HT1080 (cell line): ENCODE measurements around the gene GTF2H4. TPM values are rescaled to one million over a fixed set of nuclear protein-coding genes. Genes with fewer than 3 reads are reported as not detected.
A peak's percentile ranks its signal among the peaks of the same experiment; 100 is the strongest.

ENCODE experiments used
- DNase-seq: peaks from one replicate; pipeline ENCODE4 v3.0.0-alpha.2; 2015; ENCODE audit warnings: low read depth
- total RNA-seq: library from RNA; depleted of rRNA; stranded (reverse); fragments of >200 nt; shearing (Covaris generic); gene quantifications from 2 replicates; pipeline ENCODE4 v1.2.3, GENCODE V29; 2014

GTF2H4 gene
- total RNA-seq, 1 experiment from 2014 or later = 28.0 TPM

DNA sequence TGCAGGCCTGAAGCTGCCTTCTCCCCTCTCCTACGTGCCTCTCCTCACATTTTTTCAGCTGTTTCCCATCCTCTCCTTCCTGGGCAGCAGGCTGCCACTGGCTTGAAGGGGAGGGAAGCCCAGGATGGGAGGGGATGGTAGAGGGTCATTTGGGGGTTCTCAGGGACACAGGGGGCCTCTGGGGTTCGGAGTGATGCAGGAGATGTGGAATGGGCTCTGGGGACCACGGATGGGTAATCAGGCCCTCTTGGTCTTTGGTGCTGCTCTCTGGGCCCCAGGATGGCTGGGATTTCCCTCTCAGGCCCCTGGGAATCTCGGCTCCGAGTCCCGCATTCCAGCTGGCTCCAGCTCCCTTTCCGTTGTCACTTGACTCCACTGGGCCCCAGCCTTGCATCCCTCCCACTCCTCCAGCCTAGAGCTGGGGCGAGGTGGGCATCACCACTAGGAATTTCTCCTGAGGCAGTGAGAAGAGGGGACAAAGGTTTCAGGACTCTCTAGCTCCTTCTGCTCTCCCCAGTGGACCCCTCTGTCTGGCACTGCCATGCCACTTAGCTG is 25.7 kb upstream of the GTF2H4 start:
- no peak for DNase-seq

DNA sequence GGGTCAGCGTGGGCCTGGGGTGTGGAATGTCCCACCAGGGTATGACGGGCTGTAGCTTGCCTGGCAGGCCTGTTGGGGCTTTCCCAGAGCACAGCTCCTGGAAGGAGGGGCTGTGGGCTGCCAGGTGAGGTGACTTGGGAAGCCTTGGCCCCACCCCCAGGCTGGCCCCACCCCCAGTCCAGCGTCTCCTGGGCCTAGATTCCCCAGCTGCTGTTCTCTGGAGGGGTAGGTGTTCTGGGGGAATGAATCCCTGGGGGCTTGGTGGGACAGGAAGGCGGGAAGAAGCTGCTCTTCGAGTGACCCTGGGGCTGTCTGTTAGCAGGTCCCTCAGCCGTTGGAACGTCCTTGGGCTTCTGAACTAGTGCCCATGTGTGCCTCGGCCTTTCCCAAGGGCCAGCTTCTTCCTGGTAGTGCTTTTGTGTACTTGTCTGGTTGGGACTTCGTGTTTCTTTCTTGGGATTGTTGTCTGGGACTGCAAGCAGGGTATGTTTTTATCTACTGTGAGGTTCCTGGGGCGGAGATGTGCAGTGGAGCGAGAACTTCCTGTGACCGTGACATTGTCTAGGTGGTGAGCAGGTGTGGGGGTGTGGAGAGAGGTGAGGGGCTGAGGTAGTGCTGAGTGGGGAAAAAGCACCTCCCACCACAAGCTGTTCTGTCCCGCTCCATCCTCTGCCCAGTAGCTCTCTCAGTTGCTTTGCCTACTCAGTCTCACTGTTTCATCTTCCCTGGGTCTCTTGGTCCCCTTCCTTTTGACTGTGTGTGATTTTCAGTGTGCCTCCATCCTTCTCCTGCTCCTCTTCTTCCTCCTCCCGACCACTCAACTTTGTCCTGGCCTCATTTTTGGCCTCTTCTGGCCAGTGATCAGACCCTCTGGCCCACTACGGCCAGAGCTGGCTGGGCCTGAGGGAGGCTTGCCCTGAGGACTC is 25.0 kb upstream of the GTF2H4 start:
- no peak for DNase-seq

DNA sequence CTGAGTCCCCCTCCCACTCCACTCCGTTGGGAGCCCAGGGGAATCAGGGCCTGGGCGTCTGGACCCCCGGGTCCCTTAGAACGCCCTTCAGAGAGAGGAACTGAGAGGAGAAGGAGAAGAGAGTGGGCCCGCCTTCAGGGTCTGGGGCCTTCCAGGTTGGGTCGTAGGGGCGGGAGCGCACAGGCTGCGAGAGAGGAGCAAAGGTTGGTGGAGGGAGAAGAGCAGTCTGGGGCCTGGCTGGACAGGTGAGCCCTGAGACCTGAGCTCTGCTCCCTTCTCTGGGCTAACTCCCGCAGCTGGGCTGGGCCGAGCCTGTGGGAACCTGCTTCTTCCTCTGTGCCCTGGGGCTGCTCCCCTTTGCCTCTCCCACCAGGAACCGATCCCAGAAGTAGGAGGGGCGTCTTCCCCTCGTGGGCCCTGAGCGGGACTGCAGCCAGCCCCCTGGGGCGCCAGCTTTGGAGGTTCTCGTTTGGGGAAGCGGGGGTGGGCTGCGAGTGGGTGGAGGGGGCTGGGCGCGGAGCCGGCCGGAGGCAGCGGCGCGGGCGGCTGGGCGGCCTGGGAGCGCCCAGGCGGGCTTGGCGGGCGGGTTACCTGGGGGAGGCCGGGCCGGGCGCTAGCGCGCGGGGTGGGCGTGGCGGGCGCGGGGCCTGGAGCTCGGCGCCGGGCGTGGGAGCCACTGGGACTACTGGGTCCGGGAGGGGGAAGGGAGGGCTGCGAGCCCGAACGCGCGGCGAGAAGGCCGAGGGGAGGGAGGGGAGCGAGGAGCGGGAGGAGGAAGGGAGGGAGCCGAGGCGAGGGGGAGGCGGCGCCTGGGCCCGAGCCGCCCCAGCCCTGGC is 24.1 kb upstream of the GTF2H4 start, which contains the start of gene DDR1:
DDR1 (plus strand) TSS at position 835 of the 836 bp plus-strand sequence. CDS start 4,211 bp downstream, outside the sequence.
- peak; percentile 37 for DNase-seq

DNA sequence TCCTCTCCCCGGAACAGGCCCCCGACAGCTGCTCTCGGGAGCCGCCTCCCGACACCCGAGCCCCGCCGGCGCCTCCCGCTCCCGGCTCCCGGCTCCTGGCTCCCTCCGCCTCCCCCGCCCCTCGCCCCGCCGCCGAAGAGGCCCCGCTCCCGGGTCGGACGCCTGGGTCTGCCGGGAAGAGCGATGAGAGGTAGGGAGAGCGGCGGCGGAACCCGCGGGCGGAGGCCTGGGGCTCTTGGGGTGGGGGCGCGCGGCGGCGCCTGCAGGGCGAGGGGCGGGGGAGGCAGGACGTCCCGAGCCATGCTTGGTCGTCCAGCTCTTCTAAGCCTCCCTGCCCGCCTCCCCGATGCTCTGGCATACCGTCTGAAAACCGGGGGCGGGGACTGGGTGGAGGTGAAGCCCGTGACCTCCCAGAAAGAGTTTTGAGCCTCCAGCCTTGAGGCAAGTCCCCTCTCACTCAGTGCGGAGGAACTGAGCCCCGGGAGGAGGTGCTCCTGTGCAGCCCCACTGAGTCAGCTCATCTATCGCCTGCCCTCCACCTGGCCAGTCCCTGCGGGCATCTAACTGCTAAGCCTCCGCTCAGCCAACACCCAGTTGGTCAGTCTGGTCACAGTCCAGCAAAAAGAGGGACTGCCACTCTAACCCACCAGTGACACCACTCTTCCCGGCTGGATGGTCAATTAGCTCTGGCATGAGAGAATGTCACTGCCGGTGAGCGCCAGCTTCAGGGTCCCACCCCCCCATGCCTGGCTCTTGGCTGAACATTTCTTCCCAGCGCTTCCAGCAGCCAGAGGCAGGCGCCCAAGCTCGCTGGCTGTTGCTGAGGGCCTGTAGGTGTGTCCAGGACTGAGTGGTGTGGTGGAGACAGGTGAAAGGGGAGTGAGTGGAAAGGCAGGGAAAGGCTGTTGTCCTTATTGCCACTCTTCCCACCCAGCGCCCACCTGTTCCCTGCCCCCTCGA is 23.2 kb upstream of the GTF2H4 start:
- peak; percentile 29 for DNase-seq

DNA sequence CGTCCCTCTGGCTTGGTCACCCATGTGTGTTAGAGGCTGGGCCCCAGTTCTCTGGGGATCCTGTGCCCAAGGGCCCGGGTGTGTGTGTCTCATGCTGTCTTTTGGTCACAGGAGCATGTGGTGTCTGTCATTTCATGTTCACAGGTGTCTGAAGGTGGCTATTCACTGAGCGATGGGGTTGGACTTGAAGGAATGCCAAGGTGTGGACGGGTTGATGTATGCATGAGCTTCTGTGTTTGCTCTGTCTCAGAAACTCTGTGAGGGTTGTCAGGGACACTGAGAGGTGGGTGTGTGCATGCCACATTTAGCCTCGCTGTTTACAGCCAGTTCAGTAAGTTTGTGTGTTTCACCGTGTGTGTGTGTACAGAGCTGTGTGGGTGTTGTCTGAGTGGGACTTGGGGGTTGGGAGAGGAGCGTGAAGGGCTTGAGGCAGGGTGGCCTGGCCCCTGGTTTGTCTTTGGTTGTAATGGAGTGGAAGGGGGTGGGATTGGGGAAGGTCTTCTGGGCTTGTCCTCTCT is 22.5 kb upstream of the GTF2H4 start:
- DNase-seq = peak; percentile 21

DNA sequence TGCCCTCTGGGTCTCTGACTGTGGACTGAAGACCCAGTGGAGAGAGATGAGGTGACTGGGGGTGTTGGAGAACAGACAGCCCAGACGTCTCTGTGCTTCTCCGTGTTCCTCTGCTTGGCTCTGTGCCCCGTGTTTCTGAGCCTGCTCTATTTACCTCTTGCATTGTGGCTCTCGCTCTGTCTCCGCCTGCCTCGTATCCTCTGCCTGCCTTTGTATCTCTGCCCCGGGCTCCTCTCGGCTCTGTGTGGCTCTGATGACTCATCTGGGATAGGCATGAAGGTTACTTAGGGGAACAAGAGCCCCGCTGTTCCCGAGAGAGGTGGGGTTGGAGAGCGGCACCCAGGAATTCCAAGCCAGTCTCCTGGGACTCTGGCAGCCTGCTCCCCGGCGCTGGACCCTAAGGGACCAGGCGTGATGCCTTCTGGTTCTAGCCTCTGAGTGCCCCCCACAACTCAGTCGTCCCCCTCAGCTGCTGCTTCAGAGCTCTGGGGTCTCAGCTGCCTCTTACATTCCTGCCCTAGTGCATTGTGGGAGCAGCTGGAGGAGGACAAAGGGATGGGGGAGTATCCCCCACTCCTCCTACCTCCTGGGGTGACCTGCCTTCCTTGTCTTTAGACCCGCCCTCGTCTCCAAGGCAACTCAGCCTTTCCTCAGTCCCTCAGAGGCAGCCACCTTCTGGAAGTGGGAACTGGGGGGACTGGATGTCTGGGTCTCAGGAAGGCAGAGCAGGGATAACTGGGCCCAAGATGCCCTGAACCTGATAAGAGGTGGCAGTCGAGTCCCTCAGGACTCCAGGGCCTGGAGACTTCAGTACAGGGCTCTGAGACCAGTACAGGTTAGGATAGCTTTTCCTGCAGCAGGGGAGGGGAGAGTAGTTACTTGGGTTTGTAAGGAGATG is 21.8 kb upstream of the GTF2H4 start:
- DNase-seq = peak; percentile 94

DNA sequence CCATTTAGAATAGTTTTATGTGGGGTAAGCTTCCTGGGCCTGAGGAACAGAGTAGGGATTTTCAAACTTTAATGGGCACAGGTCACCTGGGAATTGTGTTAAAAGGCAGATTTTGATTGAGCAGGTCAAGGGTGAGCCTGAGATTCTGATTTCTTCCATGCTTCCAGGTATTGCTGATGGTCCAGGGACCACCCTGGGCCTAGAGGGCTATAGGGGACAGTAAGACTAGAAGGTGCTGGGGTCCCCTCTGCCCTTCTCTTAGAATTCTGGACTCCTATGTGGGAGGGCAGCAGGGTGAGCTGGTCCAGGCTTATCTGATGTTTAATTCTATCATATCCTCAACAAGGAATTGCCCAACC is 21.1 kb upstream of the GTF2H4 start:
- no peak for DNase-seq

DNA sequence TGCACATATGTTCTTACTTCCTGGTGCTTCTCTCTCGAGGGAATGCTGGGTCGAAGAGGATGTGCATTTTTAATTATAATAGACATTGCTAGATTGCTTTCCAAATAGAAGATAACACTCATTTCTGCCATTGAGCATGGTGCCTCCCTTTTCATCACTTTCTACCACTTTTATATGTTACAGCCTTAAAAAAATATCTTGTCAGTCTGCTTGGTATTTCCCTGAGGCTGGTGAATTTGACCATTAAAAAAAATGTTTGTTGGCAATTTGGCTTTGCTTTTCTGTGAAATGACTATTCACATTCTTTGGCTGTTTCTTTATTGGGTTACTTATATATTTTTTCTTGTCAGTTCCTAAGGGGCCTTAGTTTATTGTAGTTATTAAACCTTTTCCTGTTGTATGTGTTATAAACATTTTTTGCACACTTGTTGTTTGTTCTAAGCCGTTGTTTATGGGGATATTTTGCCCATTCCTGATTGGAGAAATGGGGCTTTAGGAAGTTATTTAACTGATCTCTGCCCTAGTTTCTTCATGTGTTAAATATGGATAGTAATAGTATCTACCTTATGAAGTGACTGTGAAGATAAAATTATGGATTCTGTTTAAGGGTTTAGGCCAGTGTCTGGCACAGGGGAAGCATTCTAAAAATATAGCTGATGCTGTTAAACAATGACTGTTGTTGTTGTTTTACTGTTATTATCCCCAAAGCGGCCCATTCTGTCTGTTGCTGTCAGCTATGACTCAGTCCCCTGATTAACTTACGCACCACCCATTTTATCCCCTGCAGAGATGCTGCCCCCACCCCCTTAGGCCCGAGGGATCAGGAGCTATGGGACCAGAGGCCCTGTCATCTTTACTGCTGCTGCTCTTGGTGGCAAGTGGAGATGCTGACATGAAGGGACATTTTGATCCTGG is 19.8 kb upstream of the GTF2H4 start:
- DNase-seq = peak; percentile 55

GRCh38 chr6:30888816-30889495 is 19.1 kb upstream of the GTF2H4 start:
- no peak for DNase-seq

- no peak for DNase-seq
Measured at GRCh38 chr6:30889496-30889885, 18.5 kb upstream of the GTF2H4 start.

DNA sequence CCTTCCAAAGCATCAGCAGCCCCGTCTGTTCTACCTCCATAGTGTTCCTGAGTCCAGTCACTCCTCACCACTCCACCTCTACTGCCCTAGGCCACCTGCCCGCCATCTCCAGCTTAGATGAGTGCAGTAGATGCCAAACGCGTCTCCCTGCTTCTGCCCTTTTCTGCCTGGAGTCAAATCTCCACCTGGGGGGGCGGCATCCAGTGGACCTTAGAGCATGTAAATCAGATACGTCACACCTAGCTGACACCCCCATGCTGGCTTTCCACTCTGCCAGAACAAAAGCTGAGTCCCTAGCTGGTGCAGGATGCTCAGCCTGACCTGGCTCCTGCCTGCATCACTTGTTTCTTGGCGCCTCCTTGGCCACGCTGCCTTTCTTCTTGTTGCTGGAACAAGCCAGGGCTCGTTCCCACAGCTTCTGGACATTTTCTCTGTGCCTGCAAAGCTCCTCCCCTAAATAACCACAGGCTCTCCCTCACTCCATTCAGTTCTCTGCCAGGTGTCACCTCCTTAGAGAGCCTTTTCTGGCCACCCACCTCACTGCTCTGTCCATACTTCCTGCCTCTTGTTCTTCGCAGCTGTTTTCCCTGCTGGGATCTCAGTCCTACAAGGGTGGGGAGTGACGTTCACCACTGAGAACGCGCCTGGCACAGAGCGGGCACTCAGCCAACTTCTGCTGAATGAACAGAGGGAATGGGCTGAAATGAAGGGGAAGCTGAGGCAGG is 17.9 kb upstream of the GTF2H4 start:
- DNase-seq = no peak

- DNase-seq = no peak
Measured at GRCh38 chr6:30890646-30891449, 17.2 kb upstream of the GTF2H4 start.

- DNase-seq = no peak
Measured at GRCh38 chr6:30891450-30891723, 16.6 kb upstream of the GTF2H4 start.

GRCh38 chr6:30891816-30892538 is 16.0 kb upstream of the GTF2H4 start:
- DNase-seq = no peak

DNA sequence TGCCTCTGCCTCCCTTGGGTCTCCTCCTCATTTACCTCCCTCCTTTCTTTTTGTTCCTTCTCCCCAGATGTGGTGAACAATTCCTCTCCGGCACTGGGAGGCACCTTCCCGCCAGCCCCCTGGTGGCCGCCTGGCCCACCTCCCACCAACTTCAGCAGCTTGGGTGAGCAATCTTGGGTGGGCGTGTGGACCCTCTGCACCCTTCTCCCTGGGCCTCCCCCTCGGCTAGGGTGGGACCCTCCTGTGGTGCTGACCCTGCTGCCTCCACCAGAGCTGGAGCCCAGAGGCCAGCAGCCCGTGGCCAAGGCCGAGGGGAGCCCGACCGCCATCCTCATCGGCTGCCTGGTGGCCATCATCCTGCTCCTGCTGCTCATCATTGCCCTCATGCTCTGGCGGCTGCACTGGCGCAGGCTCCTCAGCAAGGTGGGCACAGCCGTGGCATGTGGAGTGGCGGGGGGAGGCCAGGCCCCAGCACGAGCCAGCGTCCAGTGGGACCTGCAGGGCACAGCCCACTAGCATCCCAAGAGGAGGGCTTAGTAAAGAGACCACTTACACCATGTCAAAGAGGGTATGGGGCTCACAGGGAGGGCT is 14.9 kb upstream of the GTF2H4 start:
- no peak for DNase-seq
